ENCODE results near the gene USP43.

GRCh38 chr17:9644910-9645751 is at the start of gene USP43:
- TF ChIP-seq POLR2A (IDR thresholded peaks at IDR 0.05; ENCODE audit: low read depth, low read length) (no peak), POLR2AphosphoS5 (IDR thresholded peaks at IDR 0.05; ENCODE audit: low read depth, low read length) (no peak)

Data from GM12892 (cell line).